Stomach smooth muscle (tissue), 2 donors: ENCODE data around the gene GLT1D1.

Experiments used
- H3K27ac ChIP-seq: one replicate; pipeline ENCODE4 v1.7.0; 2013; ENCODE audit warnings: mild to moderate bottlenecking, low read length, inconsistent platforms
- H3K27me3 ChIP-seq, 2 donors: one replicate each; pipeline ENCODE4 v1.7.0; 2013; ENCODE audit warnings: low read length in 2 of 2; ENCODE audit not compliant: insufficient read depth in 2 of 2, control insufficient read depth in 1 of 2
- H3K36me3 ChIP-seq, 2 donors: one replicate each; pipeline ENCODE4 v1.7.0; 2013; ENCODE audit warnings: low read length in 2 of 2; ENCODE audit not compliant: control insufficient read depth in 2 of 2, insufficient read depth in 2 of 2
- H3K4me1 ChIP-seq: one replicate; pipeline ENCODE4 v1.7.0; 2013; ENCODE audit warnings: low read length; ENCODE audit not compliant: control insufficient read depth, insufficient read depth
- H3K4me3 ChIP-seq, 2 donors: one replicate each; pipeline ENCODE4 v1.7.0; 2013; ENCODE audit warnings: low read length in 2 of 2
- H3K9ac ChIP-seq, 2 donors: one replicate each; pipeline ENCODE4 v1.7.0; 2013; ENCODE audit warnings: low read length in 2 of 2, mild to moderate bottlenecking in 1 of 2
- H3K9me3 ChIP-seq, 2 donors: one replicate each; pipeline ENCODE4 v1.7.0; 2013; ENCODE audit warnings: low read length in 2 of 2; ENCODE audit not compliant: control insufficient read depth in 2 of 2
- donor health status: healthy.
- donor health status: Pancreatic carcinoma.

Gene GLT1D1

GRCh38 chr12:128995619-128996018 is 142.3 kb downstream of the GLT1D1 start:
- Histone ChIP-seq H3K4me1 (no peaks in the 10 kb centered on the region), H3K9ac (no peak overlapping the region), H3K9me3 (peaks cover 5 to 9% of the 10 kb centered on the region in 2 donors), H3K36me3 (no peaks in the 10 kb centered on the region), H3K4me3 (no peak overlapping the region), H3K27me3 (no peaks in the 10 kb centered on the region), H3K27ac (no peak overlapping the region)

GRCh38 chr12:129001826-129002225 is 148.5 kb downstream of the GLT1D1 start:
- no peak overlapping the region for H3K4me3 ChIP-seq
- no peak overlapping the region for H3K27ac ChIP-seq

GRCh38 chr12:129002427-129002826 is 149.1 kb downstream of the GLT1D1 start:
- no peak overlapping the region for H3K9ac ChIP-seq
- peaks cover 0 to 5% of the 10 kb centered on the region in 2 donors for H3K9me3 ChIP-seq
- H3K4me1 ChIP-seq, result no peaks in the 10 kb centered on the region
- no peaks in the 10 kb centered on the region for H3K36me3 ChIP-seq
- no peak overlapping the region for H3K4me3 ChIP-seq
- H3K27me3 ChIP-seq, result no peaks in the 10 kb centered on the region
- H3K27ac ChIP-seq, result no peak overlapping the region

More at GRCh38 chr12:129001826-129002225, 148.5 kb downstream of the GLT1D1 start:
- Histone ChIP-seq H3K36me3 (no peaks in the 10 kb centered on the region), H3K9me3 (peaks cover 2 to 5% of the 10 kb centered on the region in 2 donors), H3K27me3 (no peaks in the 10 kb centered on the region), H3K4me1 (no peaks in the 10 kb centered on the region), H3K9ac (no peak overlapping the region)

DNA sequence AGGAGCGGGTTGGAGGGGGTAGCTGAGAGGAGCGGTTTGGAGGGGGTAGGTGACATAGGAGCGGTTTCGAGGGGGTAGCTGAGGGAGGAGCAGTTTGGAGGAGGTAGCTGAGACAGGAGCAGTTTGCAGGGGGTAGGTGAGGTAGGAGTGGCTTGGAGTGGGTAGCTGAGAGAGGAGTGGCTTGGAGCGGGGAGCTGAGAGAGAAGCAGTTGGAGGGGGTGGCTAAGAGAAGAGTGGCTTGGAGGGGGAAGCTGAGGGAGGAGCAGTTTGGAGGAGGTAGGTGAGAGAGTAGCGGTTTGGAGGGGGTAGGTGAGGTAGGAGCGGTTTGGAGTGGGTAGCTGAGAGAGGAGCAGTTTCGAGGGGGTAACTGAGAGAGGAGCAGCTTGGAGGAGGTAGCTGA is 152.1 kb downstream of the GLT1D1 start:
- H3K9me3 ChIP-seq, result no peaks in the 10 kb centered on the region

GRCh38 chr12:129005829-129006228 is 152.6 kb downstream of the GLT1D1 start:
- no peak overlapping the region for H3K27ac ChIP-seq
- H3K4me3 ChIP-seq, result no peak overlapping the region
- no peaks in the 10 kb centered on the region for H3K36me3 ChIP-seq
- H3K9me3 ChIP-seq, result no peaks in the 10 kb centered on the region
- H3K4me1 ChIP-seq, result no peaks in the 10 kb centered on the region
- H3K27me3 ChIP-seq, result no peaks in the 10 kb centered on the region
- H3K9ac ChIP-seq, result no peak overlapping the region

More for the DNA sequence above, 152.1 kb downstream of the GLT1D1 start:
- Histone ChIP-seq H3K9ac (no peak overlapping the region), H3K27me3 (no peaks in the 10 kb centered on the region), H3K4me3 (no peak overlapping the region), H3K27ac (no peak overlapping the region), H3K36me3 (no peaks in the 10 kb centered on the region), H3K4me1 (no peaks in the 10 kb centered on the region)

- no peaks in the 10 kb centered on the region for H3K4me1 ChIP-seq
- H3K27me3 ChIP-seq, result peaks cover 0 to 2% of the 10 kb centered on the region in 2 donors
Observed at GRCh38 chr12:129009833-129010622, 156.8 kb downstream of the GLT1D1 start.

DNA sequence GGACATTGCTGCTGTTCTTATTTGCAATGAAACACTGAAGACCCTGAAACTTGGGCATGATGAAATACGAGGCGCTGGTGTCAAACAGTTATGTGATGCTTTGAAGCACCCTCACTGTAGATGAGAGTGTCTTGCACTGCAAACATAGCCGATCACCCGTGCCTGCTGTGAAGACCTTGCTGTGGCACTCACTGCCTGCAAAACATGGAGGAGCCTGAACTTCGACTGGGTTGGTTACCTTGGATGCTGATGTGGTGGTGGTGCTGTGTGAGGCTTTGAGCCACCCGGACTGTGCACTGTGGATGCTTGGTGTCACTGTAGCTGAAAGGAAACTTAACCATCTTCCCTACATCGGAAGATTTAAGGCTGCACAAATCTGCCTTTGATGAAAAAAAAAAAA is 162.9 kb downstream of the GLT1D1 start:
- Histone ChIP-seq H3K27ac (no peak overlapping the region), H3K9ac (no peak overlapping the region), H3K27me3 (peaks cover 0 to 4% of the 10 kb centered on the region in 2 donors), H3K4me3 (no peak overlapping the region), H3K4me1 (no peaks in the 10 kb centered on the region), H3K9me3 (peaks cover 7 to 17% of the 10 kb centered on the region in 2 donors), H3K36me3 (no peaks in the 10 kb centered on the region)

More at GRCh38 chr12:129009833-129010622, 156.8 kb downstream of the GLT1D1 start:
- Histone ChIP-seq H3K36me3 (no peaks in the 10 kb centered on the region), H3K9ac (no peak overlapping the region), H3K9me3 (no peaks in the 10 kb centered on the region), H3K27ac (no peak overlapping the region), H3K4me3 (no peak overlapping the region)

DNA sequence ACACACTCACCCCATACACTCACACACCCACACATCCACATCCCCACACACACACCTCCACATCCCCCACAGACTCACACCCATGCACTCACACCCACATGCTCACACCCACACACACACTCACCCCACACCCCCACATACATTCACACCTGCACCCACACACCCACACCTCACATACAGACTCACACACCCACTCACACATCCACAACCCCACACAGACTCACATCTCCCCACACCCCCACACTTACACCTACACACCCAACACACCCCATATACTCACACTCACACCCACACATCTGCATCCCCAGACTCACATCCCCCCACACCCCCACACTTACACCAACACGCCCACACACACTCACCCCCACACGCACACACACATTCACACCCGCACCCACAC is 171.8 kb downstream of the GLT1D1 start:
- Histone ChIP-seq H3K9me3 (peaks cover 0 to 3% of the 10 kb centered on the region in 2 donors), H3K27ac (no peak overlapping the region), H3K4me3 (no peak overlapping the region)

DNA sequence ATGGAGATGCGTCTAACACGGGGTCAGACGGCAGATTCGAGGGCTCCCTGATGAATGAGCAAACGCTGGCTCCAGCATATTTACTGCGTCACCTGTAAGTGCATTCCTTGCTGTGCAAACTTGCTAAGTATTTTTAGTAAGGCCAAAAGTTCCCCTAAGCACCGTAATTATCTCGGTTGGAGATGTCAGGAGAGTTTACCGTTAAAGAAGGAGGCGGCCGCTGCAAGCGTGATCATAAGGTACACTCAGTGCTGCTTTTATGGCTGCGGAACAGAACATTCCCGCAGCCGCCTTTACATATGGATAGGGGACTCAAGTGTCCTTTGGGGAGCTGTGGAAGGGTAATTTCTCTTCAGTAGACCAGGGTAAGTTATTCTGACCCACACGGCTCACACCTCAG is 175.6 kb downstream of the GLT1D1 start:
- Histone ChIP-seq H3K27me3 (peaks cover 0 to 5% of the 10 kb centered on the region in 2 donors), H3K9me3 (peaks cover 0 to 3% of the 10 kb centered on the region in 2 donors), H3K36me3 (no peaks in the 10 kb centered on the region), H3K4me1 (no peaks in the 10 kb centered on the region), H3K4me3 (no peak overlapping the region), H3K27ac (no peak overlapping the region), H3K9ac (no peak overlapping the region)

More for the DNA sequence above, 171.8 kb downstream of the GLT1D1 start:
- H3K4me1 ChIP-seq, result no peaks in the 10 kb centered on the region
- H3K9ac ChIP-seq, result no peak overlapping the region
- H3K27me3 ChIP-seq, result no peaks in the 10 kb centered on the region
- H3K36me3 ChIP-seq, result no peaks in the 10 kb centered on the region
